Left lung (tissue), 10 donors: ENCODE results near the gene ADRA2A. TPM values are rescaled to one million over a fixed set of nuclear protein-coding genes. Genes with fewer than 3 reads are reported as not detected.

Experiments
- ATAC-seq: fragments of 200-7000 bp; cut with Tn5 transposase; one replicate; pipeline ENCODE4 v1.9.1; 2020; ENCODE audit warnings: moderate library complexity
- DNase-seq, 4 donors: peaks; one replicate each; pipeline ENCODE4 v3.0.0-alpha.2; 2013 to 2020
- H3K27ac ChIP-seq, 2 donors: fragments of 200-600 bp; sonication (generic) in 1 of 2; one replicate each; pipeline versions ENCODE4 v1.5.0 to v1.8.0; 2020 to 2021
- H3K27me3 ChIP-seq, 2 donors: fragments of 200-600 bp; sonication (generic) in 1 of 2; one replicate each; pipeline versions ENCODE4 v1.5.0 to v1.8.0; 2020 to 2021
- H3K36me3 ChIP-seq, 2 donors: fragments of 200-600 bp; sonication (generic) in 1 of 2; one replicate each; pipeline versions ENCODE4 v1.5.0 to v1.8.0; 2020 to 2021
- H3K4me1 ChIP-seq, 2 donors: fragments of 200-600 bp; one replicate each; pipeline ENCODE4 v1.8.0; 2021
- H3K4me3 ChIP-seq, 2 donors: fragments of 200-600 bp; sonication (generic) in 1 of 2; one replicate each; pipeline versions ENCODE4 v1.5.0 to v1.8.0; 2020 to 2021; ENCODE audit warnings: mild to moderate bottlenecking in 1 of 2
- H3K9me3 ChIP-seq, 2 donors: fragments of 200-600 bp; sonication (generic) in 1 of 2; one replicate each; pipeline versions ENCODE4 v1.5.0 to v1.8.0; 2020 to 2021
- intact Hi-C, 2 donors: fragments of 100-400 bp; cut with DNase I; formaldehyde crosslinking; loops; one replicate each; pipeline versions ENCODE4 v1.11.2 to v1.14.2; 2022
- polyA plus RNA-seq, 6 donors: library from polyadenylated mRNA; unstranded; fragments of 120-200 nt; gene quantifications; one replicate each; pipeline ENCODE4 v1.2.1, GENCODE V29; 2013; ENCODE audit not compliant: insufficient read length in 6 of 6
- total RNA-seq, 2 donors: library from RNA; stranded (reverse); fragmentation: NEBNext Ultra II Directional; extraction: Animal tissue kit (Norgen Biotek cat#: 25700); gene quantifications; one replicate each; pipeline ENCODE4 v1.2.1, GENCODE V29; 2021
- TF ChIP-seq, protein P1 (sequence below), 2 donors: fragments of 200-600 bp; sonication (generic) in 1 of 2; IDR thresholded peaks; one replicate each; pipeline versions ENCODE4 v1.5.0 to v1.8.0; 2021; ENCODE audit warnings: antibody characterized with exemption in 2 of 2
- donor health status: DM: no; HTN: yes; CAD: no.
- donor health status: DM: no; HTN: no; CAD: no.

Gene ADRA2A
- total and polyA plus RNA-seq, 8 donors, result 0.15 to 8.9 (median 0.53) TPM

DNA sequence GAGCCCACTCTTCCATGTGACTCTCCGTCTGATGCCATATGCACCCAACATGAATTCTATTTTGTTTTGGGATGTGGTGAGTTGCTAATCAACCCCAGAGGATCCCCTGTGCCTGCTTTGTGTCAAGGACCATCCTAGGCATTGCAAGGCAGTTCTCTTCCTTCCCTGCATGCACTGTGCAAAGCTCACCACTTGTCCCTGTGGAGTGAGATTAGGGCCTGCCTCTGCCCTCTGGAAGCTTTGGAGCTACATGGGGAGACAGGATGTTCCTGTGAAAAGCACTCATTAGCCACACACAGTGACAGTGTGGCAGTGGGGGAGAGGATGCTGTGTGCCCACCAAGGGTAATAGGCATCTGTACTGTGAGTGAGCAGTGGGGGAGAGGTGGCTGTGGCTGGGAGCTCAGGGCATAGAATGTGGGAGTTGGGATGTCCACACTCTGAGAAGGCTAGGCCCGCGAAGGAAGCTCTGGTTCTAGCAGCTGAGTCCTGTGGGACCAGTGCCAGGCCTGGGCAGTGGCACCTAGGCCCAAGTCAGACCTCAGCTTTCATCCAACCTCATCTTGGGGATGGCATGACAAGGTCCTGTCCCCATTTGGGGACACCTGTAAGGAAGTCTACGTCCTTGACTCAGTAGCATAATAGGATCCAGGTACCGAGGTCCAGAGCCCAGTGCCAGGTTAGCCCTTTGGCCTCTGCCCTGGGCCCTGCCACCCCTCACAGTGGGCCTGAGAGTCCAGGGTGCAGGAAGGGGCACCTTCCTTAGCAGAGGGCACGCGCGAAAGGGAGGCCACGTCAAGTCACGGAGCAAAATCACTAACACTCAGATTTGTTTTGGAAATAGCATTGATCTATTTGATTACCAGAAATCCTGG is 6.6 kb downstream of the ADRA2A start:
- Histone ChIP-seq H3K4me1 (peaks cover 0 to under 1% of the 10 kb centered on the region in 2 donors), H3K4me3 (no peak overlapping the region), H3K27ac (no peak overlapping the region), H3K27me3 (peaks cover 14 to 17% of the 10 kb centered on the region in 2 donors), H3K36me3 (no peaks in the 10 kb centered on the region), H3K9me3 (no peaks in the 10 kb centered on the region)
- intact Hi-C loops, result no loop called here
- TF ChIP-seq, protein P1, sequence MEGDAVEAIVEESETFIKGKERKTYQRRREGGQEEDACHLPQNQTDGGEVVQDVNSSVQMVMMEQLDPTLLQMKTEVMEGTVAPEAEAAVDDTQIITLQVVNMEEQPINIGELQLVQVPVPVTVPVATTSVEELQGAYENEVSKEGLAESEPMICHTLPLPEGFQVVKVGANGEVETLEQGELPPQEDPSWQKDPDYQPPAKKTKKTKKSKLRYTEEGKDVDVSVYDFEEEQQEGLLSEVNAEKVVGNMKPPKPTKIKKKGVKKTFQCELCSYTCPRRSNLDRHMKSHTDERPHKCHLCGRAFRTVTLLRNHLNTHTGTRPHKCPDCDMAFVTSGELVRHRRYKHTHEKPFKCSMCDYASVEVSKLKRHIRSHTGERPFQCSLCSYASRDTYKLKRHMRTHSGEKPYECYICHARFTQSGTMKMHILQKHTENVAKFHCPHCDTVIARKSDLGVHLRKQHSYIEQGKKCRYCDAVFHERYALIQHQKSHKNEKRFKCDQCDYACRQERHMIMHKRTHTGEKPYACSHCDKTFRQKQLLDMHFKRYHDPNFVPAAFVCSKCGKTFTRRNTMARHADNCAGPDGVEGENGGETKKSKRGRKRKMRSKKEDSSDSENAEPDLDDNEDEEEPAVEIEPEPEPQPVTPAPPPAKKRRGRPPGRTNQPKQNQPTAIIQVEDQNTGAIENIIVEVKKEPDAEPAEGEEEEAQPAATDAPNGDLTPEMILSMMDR (IDR thresholded peaks at IDR 0.05), result no peak
- no peak for DNase-seq
- no peak for ATAC-seq

DNA sequence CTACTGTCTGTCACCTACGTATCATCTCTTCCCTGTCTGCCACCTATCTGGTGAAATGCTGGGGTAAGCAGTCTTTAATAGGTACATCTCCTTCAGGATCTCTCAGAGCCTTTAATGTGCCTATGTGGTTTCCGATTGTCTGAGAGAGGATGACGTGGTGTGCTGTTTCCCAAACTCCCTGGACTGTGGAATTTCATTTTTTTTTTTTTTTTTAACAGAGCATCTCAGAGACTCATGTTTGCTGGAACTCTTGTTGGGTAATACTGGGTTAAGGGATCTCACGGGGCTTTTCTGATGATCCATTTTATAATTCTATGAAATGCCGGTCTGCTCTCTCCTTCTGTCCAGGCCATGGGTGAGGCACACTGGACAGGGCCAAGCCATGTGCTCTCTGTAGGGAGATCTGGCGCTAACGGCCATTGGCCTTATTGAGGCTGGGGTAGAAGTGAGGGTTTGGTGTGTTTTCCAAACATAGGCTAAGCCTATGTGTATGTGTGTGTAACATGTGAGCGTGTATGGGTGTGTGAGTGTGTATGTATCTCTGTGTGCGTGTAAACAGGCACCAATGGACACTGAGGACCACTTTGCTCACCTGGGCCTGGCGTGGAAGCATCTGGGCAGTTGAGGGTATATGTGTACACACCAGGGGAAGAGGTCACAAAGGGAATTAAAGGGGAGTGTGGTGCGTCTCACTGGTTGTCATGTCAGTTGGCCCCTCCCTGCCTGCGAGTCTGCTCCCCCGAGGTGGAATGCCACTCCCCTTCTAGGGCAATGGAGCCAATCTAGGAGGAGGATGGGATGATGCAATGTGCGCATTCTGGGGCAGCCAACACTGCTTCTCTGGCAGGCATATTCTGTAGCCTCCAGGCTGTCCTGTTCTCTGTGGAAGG is 7.8 kb downstream of the ADRA2A start:
- Histone ChIP-seq H3K9me3 (no peaks in the 10 kb centered on the region), H3K27ac (no peak overlapping the region), H3K4me1 (no peaks in the 10 kb centered on the region), H3K27me3 (peaks cover 4 to 5% of the 10 kb centered on the region in 2 donors), H3K36me3 (no peaks in the 10 kb centered on the region), H3K4me3 (no peak overlapping the region)
- intact Hi-C loops, result no loop called here
- TF ChIP-seq, protein P1 (IDR thresholded peaks at IDR 0.05), result no peak
- no peak for ATAC-seq
- no peak for DNase-seq

DNA sequence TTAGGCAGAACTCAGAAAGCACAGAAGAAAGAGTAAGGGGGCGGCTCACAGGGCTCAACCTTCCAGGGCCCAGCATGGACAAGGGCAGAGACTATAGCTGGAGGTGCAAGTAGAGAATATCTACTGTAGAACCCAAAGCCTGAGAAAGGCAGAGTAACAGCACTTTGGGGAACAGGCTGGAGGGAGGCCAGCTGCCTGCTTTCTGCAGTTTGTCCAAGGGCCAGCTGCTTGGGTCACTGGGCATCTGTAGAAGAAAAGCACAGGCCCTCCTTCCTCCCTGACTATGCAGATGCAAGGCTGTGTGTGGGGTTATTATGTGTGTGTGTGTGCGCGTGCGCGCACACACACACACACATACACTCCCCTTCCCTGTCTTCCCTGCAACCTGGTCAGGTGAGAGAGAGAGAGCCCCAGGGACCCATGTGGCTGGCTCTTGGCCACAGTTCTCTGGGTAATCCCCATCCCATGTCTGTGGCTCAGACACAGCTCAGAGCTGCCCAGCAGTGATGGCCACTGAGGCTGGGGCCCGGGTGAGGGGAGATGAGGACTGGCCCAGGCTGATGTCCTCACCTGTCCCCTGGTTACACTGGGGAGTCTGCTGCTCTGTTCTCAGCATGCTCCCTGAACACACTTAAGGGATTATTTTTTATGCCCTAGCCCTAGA is 9.0 kb downstream of the ADRA2A start:
- Histone ChIP-seq H3K4me1 (no peaks in the 10 kb centered on the region), H3K36me3 (no peaks in the 10 kb centered on the region), H3K4me3 (no peak overlapping the region), H3K27ac (no peak overlapping the region), H3K27me3 (no peaks in the 10 kb centered on the region), H3K9me3 (no peaks in the 10 kb centered on the region)
- DNase-seq, result no peak
- intact Hi-C loops, result no loop called here
- TF ChIP-seq, protein P1 (IDR thresholded peaks at IDR 0.05), result no peak
- ATAC-seq, result no peak

DNA sequence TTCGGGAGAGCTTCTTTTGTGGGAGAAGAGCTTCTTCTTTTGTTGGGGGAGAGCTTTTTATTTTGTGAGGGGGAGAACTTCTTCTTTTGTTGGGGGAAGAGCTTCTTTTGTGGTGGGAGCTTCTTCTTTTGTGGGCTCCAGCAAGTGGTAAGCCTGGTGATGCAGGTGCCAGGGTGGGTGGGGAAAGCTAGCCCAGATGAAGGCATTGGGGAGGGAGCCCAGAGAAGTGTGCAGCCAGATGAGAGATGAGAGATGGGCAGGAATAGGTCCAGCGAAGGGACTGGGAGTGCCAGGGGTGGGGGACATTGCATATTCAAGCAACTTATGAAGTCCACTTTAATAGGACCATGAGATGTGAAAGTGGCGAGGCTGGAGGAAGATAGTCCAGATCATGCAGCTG is 9.7 kb downstream of the ADRA2A start:
- Histone ChIP-seq H3K27ac (no peak overlapping the region), H3K4me1 (no peaks in the 10 kb centered on the region), H3K36me3 (no peaks in the 10 kb centered on the region), H3K27me3 (no peaks in the 10 kb centered on the region), H3K4me3 (no peak overlapping the region), H3K9me3 (no peaks in the 10 kb centered on the region)
- DNase-seq (no peak), ATAC-seq (no peak)
- intact Hi-C loops, result no loop called here
- TF ChIP-seq, protein P1 (IDR thresholded peaks at IDR 0.05), result no peak
